HG03139 (cell line): ENCODE data around the gene ZNF365.
"Not testable (repeated sequence)": the region's sequence is repeated elsewhere in the genome, so short reads cannot be mapped to it uniquely, and the experiment has no call there.

Experiments used
- ATAC-seq: cut with Tn5 transposase; IDR thresholded peaks from one replicate; pipeline ENCODE4 v1.9.1; 2021; ENCODE audit not compliant: unreplicated experiment

Gene ZNF365

DNA sequence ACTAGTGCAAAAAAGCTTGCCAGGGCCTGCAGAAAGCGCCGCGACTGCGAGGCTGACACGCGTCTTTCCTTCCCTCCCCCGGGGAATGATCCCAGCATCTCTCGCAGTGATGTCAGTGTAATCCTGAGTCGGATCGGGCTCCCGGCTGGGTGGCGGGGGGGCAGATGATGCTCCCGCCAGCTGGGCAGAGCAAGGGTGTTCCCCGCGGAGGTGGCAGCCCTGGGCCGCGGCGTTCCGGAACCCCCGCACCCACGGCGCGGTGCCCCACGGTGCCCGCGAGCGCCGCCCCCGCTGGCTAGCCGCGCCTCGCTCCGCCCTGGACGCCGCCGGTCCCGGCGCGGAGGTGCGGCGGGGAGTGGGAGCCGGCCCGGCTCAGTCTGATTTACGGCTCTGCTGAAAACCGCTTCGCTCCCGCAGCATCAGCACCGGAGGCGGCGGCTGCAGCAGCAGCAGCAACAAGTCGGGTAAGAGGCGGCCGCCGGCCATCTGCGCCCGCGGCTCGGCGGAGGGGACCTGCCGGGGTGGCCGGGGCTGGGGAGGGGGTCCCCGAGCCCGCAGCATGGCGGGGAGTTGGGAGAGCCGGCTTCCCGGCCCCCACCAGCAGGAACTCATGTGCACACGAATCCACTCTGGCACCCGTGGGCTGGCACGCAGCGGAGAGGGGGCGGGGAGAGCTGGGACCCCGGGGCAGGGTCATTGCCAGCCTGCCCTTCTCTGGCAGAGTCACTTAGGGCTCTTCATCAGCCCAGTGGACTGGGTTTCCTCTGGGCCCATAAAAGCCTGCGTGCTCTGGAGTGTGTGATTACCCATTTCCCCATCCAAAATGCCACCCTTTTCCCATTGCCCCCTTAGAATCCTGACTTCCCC is at the start of gene ZNF365:
Gene ZNF365 (plus strand): TSS at position 375 of the 867 bp plus-strand sequence. CDS start 1,825 bp downstream, outside the sequence.
- no peak for ATAC-seq

GRCh38 chr10:62326176-62326575 is 48.0 kb upstream of the ZNF365 start:
- no peak for ATAC-seq

GRCh38 chr10:62327885-62328284 is 46.3 kb upstream of the ZNF365 start:
- no peak for ATAC-seq

DNA sequence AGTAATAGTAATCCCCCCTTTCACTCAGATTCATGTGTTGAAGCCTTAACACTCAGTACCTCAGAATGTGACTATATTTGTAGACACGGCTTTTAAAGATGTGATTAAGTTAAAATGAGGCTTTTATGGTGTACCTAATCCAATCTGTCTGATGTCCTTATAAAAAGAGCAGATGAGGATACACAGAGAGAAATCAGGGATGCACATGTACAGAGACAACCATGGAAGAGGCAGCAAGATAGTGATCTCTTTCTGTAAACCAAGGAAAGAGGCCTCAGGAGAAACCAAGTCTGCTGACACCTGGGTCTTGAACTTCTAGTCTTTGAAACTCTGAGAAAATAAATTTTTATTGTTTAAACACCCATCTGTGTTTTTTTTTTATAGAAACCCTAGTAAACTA is 44.0 kb upstream of the ZNF365 start:
- no peak for ATAC-seq

GRCh38 chr10:62332406-62332805 is 41.8 kb upstream of the ZNF365 start:
- no peak for ATAC-seq

DNA sequence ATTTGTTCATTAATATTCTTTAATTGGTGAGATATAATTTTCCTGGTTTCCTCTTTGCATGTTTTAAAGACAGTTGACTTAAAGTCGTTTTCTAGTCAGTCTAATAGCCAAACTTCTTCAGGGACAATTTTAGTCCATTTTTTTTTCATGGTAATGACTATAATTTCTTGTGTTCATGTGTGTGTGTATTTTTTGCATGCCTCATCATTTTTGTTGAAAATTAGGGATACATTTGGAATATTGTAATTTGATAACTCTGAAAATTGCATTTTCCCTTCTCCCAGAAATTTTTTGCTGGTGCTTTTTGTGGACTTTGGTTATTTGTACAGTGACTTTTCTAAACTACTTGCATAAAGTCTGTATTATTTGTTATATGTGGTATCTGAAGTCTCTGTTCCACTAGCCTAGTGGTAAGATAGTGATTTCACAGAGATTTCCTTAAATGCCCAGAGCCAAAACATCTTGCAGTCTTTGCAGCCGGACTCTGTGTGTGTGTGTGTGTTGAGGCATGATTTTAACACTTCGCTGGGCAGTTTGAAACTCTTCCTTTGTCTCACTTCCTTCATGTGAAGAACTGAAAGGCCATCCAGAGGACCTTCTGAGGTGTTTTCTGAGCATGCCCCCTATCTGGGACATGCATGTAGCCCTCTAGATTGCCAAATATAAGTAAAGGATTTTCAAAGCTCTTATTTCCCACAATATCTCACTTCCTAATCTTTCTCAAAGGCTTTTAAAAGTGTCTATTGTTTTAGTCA is 40.9 kb upstream of the ZNF365 start:
- ATAC-seq = no peak

DNA sequence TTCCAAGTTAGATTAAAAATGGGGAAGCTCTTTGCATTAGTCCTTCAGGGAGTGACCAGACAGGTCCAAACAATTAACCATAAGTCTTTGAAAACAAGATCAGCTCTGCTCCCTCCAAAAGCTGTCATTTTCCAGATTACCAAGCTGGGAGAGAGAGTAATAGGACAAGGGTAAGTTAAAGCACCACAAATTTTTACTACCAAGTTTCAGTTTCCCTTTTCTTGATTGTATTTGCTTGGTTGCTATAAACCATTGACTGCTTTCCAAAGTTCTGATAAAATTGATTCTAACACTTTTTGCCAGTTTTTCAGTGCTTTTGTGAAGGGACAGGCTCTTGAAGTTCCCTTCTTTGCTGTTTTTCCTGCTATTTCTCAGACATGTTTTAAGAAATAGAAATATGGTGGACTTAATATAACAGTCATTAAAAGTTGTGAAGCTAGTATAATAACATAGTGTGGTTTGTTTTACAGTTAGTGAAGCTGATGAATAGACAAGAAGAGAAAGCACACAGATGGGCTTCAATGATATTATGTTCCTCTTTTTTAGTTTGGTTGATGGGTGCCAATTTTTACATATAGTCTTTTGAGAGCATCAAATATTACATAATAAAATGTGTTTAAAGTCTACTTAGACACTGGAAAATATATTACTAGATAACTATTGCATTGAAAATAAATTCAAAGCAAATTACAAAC is 40.0 kb upstream of the ZNF365 start:
- ATAC-seq = no peak

GRCh38 chr10:62335326-62335725 is 38.8 kb upstream of the ZNF365 start:
- no peak for ATAC-seq

GRCh38 chr10:62336404-62336803 is 37.8 kb upstream of the ZNF365 start:
- no peak for ATAC-seq

DNA sequence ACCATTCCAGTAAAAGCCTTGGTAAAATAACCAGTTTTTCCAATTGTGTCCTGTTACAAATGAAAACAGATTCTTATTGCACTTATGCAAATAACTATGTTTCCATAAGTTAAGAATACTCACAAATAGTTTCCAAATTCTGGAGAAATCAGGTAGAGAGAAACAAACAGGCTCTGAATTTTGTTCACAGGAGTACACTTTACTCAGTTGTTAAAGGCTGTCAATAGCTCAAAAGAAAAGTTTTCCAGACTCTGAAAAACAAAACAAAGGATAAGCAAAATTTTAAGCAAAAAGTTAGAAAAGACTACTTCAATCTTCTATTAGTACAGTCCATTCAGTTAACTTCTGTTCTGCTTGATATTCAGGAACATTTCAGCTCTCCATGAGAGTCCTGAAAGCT is 32.8 kb upstream of the ZNF365 start:
- ATAC-seq = no peak

DNA sequence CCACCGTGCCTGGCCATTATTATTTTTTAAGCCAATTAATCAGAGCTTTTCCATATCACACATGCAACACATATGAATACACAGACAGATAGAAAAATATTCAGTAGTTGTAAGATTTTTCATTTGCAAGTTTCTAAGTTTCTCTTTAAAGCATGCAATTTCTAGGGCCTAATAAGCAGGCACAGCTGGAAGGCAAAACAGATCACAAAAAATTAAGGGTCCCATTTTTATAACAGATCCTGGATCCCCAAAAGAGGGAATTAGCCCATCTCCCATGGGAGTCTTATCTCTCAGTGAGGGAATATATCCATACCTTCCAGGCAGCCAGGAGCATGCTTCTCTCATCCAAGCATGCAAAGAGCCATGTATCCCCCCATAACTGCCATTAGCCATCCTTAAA is 31.2 kb upstream of the ZNF365 start:
- no peak for ATAC-seq

DNA sequence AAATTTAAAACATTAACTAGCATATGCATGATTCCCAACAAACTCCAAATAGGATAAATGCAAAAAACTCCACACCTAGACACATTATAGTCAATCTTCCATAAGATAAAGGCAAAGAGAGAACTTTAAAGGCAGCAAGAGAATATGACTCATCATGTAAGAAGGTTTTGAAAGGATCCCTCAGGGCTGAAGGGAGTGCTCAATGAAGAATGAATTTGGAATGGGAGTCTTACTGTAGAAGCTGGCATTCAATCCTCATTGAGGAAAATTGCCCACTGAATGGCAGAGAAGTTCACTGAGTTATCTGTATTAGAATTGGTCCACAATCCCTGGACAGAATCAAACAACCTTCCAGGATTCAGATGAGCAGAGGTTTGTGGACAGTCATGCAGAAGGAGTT is 26.1 kb upstream of the ZNF365 start:
- no peak for ATAC-seq

GRCh38 chr10:62352356-62352970 is 21.7 kb upstream of the ZNF365 start:
- no peak for ATAC-seq

GRCh38 chr10:62354916-62355315 is 19.3 kb upstream of the ZNF365 start:
- no peak for ATAC-seq

DNA sequence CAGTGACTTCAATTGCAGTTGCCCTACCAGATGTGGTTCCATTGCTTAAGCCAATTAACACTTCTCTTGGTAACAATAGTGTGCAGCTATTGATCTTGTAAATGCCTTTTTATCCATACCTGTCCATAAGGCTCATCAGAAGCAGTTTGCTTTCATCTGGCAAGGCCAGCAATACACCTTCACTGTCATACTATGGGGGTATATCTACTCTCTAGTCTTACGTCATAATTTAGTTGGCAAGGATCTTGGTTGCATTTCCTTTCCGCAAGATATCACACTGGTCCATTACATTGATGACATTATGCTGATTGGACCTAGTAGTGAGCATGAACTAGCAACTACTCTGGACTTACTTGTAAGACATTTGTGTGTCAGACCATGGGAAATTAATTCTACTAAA is 17.7 kb upstream of the ZNF365 start:
- no peak for ATAC-seq

GRCh38 chr10:62358151-62358550 is 16.0 kb upstream of the ZNF365 start:
- not testable (repeated sequence) for ATAC-seq

- ATAC-seq = no peak
These were observed 552 bp upstream of the ZNF365 start for GRCh38 chr10:62373639-62373994.

DNA sequence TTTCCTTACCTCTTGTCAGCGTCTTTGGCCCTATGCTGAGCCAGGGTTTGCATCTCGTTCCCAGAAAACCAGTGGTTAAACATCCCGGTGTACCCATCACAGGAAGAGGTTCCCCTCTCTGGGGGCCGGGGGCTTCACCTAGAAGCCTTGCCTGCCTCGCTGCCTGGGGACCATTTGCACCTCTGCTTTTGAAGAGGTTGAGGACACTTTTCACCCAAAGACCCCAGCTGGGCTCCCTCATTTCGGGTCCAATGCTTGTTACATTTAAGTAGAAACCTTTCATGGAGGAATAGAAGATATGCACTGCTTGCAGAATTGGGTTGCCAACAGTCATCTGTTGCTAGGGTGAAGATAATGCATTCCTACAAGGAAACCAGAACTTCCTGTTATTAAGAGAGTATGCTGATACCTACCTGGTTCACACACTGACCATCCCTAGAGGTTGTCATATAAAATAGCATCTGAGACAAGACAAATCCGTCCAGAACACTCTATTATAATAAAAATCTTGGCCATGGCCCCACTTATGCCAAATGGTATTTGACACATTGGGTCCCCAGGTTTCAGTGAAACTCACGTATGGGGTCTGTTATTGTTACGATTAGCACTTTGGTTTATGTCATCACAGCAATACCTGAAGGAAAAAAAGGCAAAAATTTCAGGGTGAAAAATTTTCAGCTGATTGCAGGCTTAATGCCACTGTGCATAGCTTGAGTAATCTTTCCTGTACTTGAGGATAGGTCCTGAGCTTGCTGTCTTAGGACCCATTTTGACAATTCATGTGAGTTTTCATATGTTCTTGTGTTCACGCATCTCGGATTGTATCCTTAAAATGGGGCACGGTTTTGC is 917 bp downstream of the ZNF365 start:
- no peak for ATAC-seq

DNA sequence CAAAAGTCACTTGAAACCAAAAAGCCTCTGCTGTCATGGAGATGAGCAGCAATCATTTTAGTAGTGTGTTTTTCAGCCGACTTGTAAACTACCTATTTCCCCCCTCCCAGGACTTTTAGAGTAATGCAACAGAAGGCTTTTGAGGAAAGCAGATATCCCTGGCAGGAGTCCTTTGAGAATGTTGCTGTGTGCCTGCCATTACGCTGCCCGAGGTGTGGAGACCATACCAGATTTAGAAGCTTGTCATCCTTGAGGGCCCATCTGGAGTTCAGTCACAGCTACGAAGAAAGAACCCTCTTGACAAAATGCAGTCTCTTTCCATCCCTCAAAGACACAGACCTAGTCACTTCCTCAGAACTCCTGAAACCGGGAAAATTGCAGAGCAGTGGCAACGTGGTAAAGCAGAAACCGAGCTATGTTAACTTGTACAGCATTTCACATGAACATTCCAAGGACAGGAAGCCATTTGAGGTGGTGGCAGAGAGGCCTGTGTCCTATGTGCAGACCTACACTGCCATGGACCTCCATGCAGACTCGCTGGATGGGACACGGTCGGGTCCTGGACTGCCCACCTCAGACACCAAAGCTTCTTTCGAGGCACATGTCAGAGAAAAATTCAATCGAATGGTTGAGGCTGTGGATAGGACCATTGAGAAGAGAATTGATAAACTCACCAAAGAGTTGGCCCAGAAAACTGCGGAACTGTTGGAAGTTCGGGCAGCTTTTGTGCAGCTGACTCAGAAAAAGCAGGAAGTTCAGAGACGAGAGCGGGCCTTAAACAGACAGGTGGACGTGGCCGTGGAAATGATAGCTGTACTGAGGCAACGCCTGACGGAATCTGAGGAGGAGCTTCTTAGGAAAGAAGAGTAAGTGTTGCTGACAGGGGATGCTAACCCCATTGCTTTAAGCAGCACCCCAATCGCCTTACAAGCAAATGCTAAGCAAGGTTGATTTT is 2.2 kb downstream of the ZNF365 start:
- ATAC-seq = no peak
